SU-DHL-6 (cell line): Measurements from ENCODE around the gene NFIC.
"Not testable (repeated sequence)": the region's sequence is repeated elsewhere in the genome, so short reads cannot be mapped to it uniquely, and the experiment has no call there.

Experiments used
- H2AFZ ChIP-seq: fragments of 200-600 bp; sonication (generic); 2 replicates; pipeline ENCODE4 v1.6.1; 2014; ENCODE audit warnings: low read depth, mild to moderate bottlenecking, moderate library complexity, mixed read lengths, antibody characterized with exemption, low read length; ENCODE audit not compliant: severe bottlenecking
- H3F3A ChIP-seq: fragments of 200-600 bp; shearing (Covaris generic); 2 replicates; pipeline ENCODE4 v1.6.0; 2016; ENCODE audit warnings: antibody characterized with exemption, mild to moderate bottlenecking; ENCODE audit not compliant: insufficient read depth
- H3K27ac ChIP-seq: fragments of 200-600 bp; sonication (generic); 2 replicates; pipeline ENCODE4 v1.5.1; 2016; ENCODE audit warnings: low read depth, mild to moderate bottlenecking, low read length, moderate library complexity, mixed read lengths
- H3K27me3 ChIP-seq: fragments of 200-600 bp; sonication (generic), shearing (Covaris generic); 2 replicates; pipeline ENCODE4 v1.6.0; 2014; ENCODE audit warnings: mild to moderate bottlenecking, low read length
- H3K36me3 ChIP-seq: fragments of 200-600 bp; sonication (generic); 2 replicates; pipeline ENCODE4 v1.6.1; 2014; ENCODE audit warnings: mild to moderate bottlenecking, low read length, mixed read lengths
- H3K4me2 ChIP-seq: fragments of 300-600, 200-600 bp; shearing (Covaris generic), sonication (generic); 2 replicates; pipeline ENCODE4 v1.6.0; 2014; ENCODE audit warnings: low read length, low read depth, mild to moderate bottlenecking; ENCODE audit not compliant: poor library complexity, severe bottlenecking
- H3K4me3 ChIP-seq: fragments of 200-600 bp; sonication (generic); 2 replicates; pipeline ENCODE4 v1.5.1; 2014; ENCODE audit warnings: antibody characterized with exemption, low read length, mild to moderate bottlenecking, mixed read lengths; ENCODE audit not compliant: insufficient read depth, poor library complexity, severe bottlenecking
- H3K79me2 ChIP-seq: fragments of 200-600 bp; sonication (generic); 2 replicates; pipeline ENCODE4 v1.6.1; 2014; ENCODE audit warnings: mild to moderate bottlenecking, low read length, moderate library complexity; ENCODE audit not compliant: insufficient read depth
- H3K9ac ChIP-seq: fragments of 200-600 bp; sonication (generic); 2 replicates; pipeline ENCODE4 v1.7.0; 2014; ENCODE audit warnings: mild to moderate bottlenecking, low read length
- H3K9me2 ChIP-seq: fragments of 200-600 bp; sonication (generic); replicated peaks from 2 replicates; pipeline ENCODE4 v1.6.1; 2014; ENCODE audit warnings: low read length; ENCODE audit not compliant: insufficient read depth
- H3K9me3 ChIP-seq: fragments of 200-600 bp; sonication (generic); 2 replicates; pipeline ENCODE4 v1.6.1; 2014; ENCODE audit warnings: low read length, mixed read lengths; ENCODE audit not compliant: insufficient read depth
- H4K20me1 ChIP-seq: fragments of 200-600 bp; sonication (generic); 2 replicates; pipeline ENCODE4 v1.6.1; 2014; ENCODE audit warnings: low read depth, mild to moderate bottlenecking, antibody characterized with exemption, low read length, moderate library complexity, mixed read lengths
- EZH2phosphoT487 ChIP-seq: fragments of 200-600 bp; sonication (generic), shearing (Covaris generic); conservative IDR thresholded peaks from 2 replicates; pipeline ENCODE4 v1.6.1; 2018; ENCODE audit warnings: mild to moderate bottlenecking, antibody characterized with exemption, low read length, moderate library complexity, mixed read lengths
- TF ChIP-seq, protein P1 (sequence below): fragments of 200-600 bp; sonication (generic); IDR thresholded peaks from one replicate; pipeline ENCODE4 v1.5.1; 2017; ENCODE audit warnings: antibody characterized with exemption, mild to moderate bottlenecking, low read length, moderate library complexity; ENCODE audit not compliant: insufficient read depth, poor library complexity, severe bottlenecking

The NFIC gene

DNA sequence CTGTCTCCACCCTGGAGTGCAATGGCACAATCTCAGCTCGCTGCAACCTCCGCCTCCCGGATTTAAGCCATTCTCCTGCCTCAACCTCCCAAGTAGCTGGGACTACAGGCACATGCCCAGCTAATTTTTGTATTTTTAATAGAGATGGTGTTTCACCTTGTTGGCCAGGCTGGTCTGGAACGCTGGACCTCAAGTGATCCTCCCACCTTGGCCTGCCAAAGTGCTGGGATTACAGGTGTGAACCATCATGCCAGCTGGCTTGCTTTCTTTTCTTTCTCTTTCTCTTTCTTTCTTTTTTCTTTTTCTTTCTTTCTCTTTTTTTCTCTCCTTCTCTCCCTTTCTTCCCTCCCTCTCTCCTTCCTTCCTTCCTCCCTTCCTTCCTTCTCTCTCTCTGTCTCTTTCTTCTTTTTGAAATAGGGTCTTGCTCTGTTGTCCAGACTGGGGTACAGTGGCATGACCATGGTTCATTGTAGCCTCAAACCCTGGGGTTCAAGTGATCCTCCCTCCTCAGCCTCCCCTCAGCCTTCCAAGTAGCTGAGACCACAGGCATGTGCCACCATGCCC, 33.3 kb upstream of the NFIC start:
- no peaks in the 10 kb centered on the region for H3K9me3 ChIP-seq
- no peak overlapping the region for H3K4me2 ChIP-seq
- no peak for TF ChIP-seq EZH2phosphoT487
- TF ChIP-seq, protein P1, sequence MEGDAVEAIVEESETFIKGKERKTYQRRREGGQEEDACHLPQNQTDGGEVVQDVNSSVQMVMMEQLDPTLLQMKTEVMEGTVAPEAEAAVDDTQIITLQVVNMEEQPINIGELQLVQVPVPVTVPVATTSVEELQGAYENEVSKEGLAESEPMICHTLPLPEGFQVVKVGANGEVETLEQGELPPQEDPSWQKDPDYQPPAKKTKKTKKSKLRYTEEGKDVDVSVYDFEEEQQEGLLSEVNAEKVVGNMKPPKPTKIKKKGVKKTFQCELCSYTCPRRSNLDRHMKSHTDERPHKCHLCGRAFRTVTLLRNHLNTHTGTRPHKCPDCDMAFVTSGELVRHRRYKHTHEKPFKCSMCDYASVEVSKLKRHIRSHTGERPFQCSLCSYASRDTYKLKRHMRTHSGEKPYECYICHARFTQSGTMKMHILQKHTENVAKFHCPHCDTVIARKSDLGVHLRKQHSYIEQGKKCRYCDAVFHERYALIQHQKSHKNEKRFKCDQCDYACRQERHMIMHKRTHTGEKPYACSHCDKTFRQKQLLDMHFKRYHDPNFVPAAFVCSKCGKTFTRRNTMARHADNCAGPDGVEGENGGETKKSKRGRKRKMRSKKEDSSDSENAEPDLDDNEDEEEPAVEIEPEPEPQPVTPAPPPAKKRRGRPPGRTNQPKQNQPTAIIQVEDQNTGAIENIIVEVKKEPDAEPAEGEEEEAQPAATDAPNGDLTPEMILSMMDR, result no peak
- H3K79me2 ChIP-seq, result no peaks in the 10 kb centered on the region
- no peaks in the 10 kb centered on the region for H3K36me3 ChIP-seq
- no peak overlapping the region for H3K27ac ChIP-seq
- no peaks in the 10 kb centered on the region for H3F3A ChIP-seq
- no peak overlapping the region for H2AFZ ChIP-seq
- no peaks in the 10 kb centered on the region for H4K20me1 ChIP-seq
- H3K9me2 ChIP-seq, result no peaks in the 10 kb centered on the region
- no peak overlapping the region for H3K9ac ChIP-seq
- no peaks in the 10 kb centered on the region for H3K27me3 ChIP-seq
- no peak overlapping the region for H3K4me3 ChIP-seq

GRCh38 chr19:3333662-3334061, 32.7 kb upstream of the NFIC start:
- Histone ChIP-seq H3K4me3 (no peak overlapping the region), H3K9me3 (no peaks in the 10 kb centered on the region), H3K27ac (no peak overlapping the region), H2AFZ (no peak overlapping the region), H3K9me2 (no peaks in the 10 kb centered on the region), H3K9ac (no peak overlapping the region), H3F3A (no peaks in the 10 kb centered on the region), H3K36me3 (no peaks in the 10 kb centered on the region), H3K79me2 (no peaks in the 10 kb centered on the region), H3K4me2 (no peak overlapping the region), H3K27me3 (no peaks in the 10 kb centered on the region), H4K20me1 (no peaks in the 10 kb centered on the region)
- TF ChIP-seq, protein P1, result no peak
- no peak for TF ChIP-seq EZH2phosphoT487

- not testable (repeated sequence) for H2AFZ ChIP-seq
These were observed 31.5 kb upstream of the NFIC start for GRCh38 chr19:3334749-3335430.

GRCh38 chr19:3335431-3336350, 30.7 kb upstream of the NFIC start:
- Histone ChIP-seq H3K79me2 (no peaks in the 10 kb centered on the region), H3K9ac (no peak overlapping the region), H3K4me3 (no peak overlapping the region), H3K9me3 (no peaks in the 10 kb centered on the region), H3K36me3 (no peaks in the 10 kb centered on the region), H4K20me1 (no peaks in the 10 kb centered on the region), H2AFZ (no peak overlapping the region), H3K4me2 (no peak overlapping the region), H3K9me2 (no peaks in the 10 kb centered on the region), H3K27me3 (no peaks in the 10 kb centered on the region), H3F3A (no peaks in the 10 kb centered on the region), H3K27ac (no peak overlapping the region)
- TF ChIP-seq, protein P1, result no peak
- TF ChIP-seq EZH2phosphoT487, result no peak

More at GRCh38 chr19:3334749-3335430, 31.5 kb upstream of the NFIC start:
- H3K36me3 ChIP-seq, H3K9ac ChIP-seq, H3K4me3 ChIP-seq, H3K27ac ChIP-seq, H3K9me2 ChIP-seq, H3F3A ChIP-seq, H4K20me1 ChIP-seq, H3K9me3 ChIP-seq, H3K27me3 ChIP-seq, H3K4me2 ChIP-seq, H3K79me2 ChIP-seq: not testable (repeated sequence)
